HepG2 (cell line): ENCODE measurements around the gene WDR6. TPM values are rescaled to one million over a fixed set of nuclear protein-coding genes. Genes with fewer than 3 reads are reported as not detected.

ENCODE experiments used
- CCAR2 ChIP-seq: fragments of 200-400 bp; formaldehyde crosslinking; optimal IDR thresholded peaks from 2 replicates; pipeline ENCODE3; 2018; ENCODE audit warnings: low read depth, mild to moderate bottlenecking, low read length, moderate library complexity
- CCDC6 ChIP-seq: sonication (generic); formaldehyde crosslinking; IDR thresholded peaks from 2 replicates; pipeline ENCODE4 v1.8.1; 2022; ENCODE audit warnings: mild to moderate bottlenecking, missing genetic modification reagents, moderate library complexity
- CENPX ChIP-seq: sonication (generic); formaldehyde crosslinking; IDR thresholded peaks from 2 replicates; pipeline ENCODE4 v1.9.0; 2021; ENCODE audit warnings: mild to moderate bottlenecking, missing genetic modification reagents, moderate library complexity
- HHEX ChIP-seq: IDR thresholded peaks from 2 replicates; pipeline ENCODE4 v1.6.1; 2016; ENCODE audit warnings: control low read depth
- KMT2A ChIP-seq: sonication (generic); formaldehyde crosslinking; IDR thresholded peaks from 2 replicates; pipeline ENCODE4 v1.4.0; 2020; ENCODE audit warnings: missing genetic modification reagents
- NCOA5 ChIP-seq: sonication (generic); formaldehyde crosslinking; IDR thresholded peaks from 2 replicates; pipeline ENCODE4 v1.4.0; 2020; ENCODE audit warnings: missing genetic modification reagents
- SNAI1 ChIP-seq: sonication (generic); formaldehyde crosslinking; IDR thresholded peaks from 2 replicates; pipeline ENCODE4 v1.5.0; 2020; ENCODE audit warnings: mild to moderate bottlenecking, missing genetic modification reagents, borderline replicate concordance
- SP4 ChIP-seq: sonication (generic); formaldehyde crosslinking; IDR thresholded peaks from 2 replicates; pipeline ENCODE4 v1.8.1; 2023; ENCODE audit warnings: mild to moderate bottlenecking, missing genetic modification reagents
- SRY ChIP-seq: sonication (generic); formaldehyde crosslinking; IDR thresholded peaks from 2 replicates; pipeline ENCODE4 v1.8.0; 2022; ENCODE audit warnings: mild to moderate bottlenecking, missing genetic modification reagents
- ZNF431 ChIP-seq: sonication (generic); formaldehyde crosslinking; IDR thresholded peaks from 2 replicates; pipeline ENCODE4 v1.9.0; 2022; ENCODE audit warnings: missing genetic modification reagents, low read depth, mild to moderate bottlenecking, borderline replicate concordance
- ZNF563 ChIP-seq: sonication (generic); formaldehyde crosslinking; IDR thresholded peaks from 2 replicates; pipeline ENCODE4 v1.8.0; 2022; ENCODE audit warnings: mild to moderate bottlenecking, moderate library complexity, missing genetic modification reagents
- ZNF775 ChIP-seq: sonication (generic); formaldehyde crosslinking; IDR thresholded peaks from 2 replicates; pipeline ENCODE4 v1.4.0; 2020; ENCODE audit warnings: missing genetic modification reagents, mild to moderate bottlenecking, moderate library complexity, borderline replicate concordance
- ZNF850 ChIP-seq: sonication (generic); formaldehyde crosslinking; conservative IDR thresholded peaks from 2 replicates; pipeline ENCODE4 v1.9.0; 2021; ENCODE audit warnings: mild to moderate bottlenecking, missing genetic modification reagents
- polyA plus RNA-seq, 8 experiments: library from polyadenylated mRNA; depleted of rRNA in 3 of 8; stranded (reverse) in 7 of 8; unstranded in 1 of 8; fragments of >200 nt; fragmentation: Illumina TruSeq in 4 of 8; extraction: Trizol in 4 of 8; gene quantifications; 2 replicates each; pipeline versions ENCODE4 v1.2.1 to v1.2.3, GENCODE V29; 2011 to 2016; ENCODE audit warnings: low read depth in 4 of 8, missing spikeins in 1 of 8, mixed read lengths in 1 of 8; ENCODE audit not compliant: insufficient read depth in 1 of 8
- total RNA-seq, 5 experiments: library from RNA; depleted of rRNA; stranded (reverse); fragments of >200 nt; fragmentation: Illumina TruSeq; extraction: Trizol; gene quantifications; 2 replicates each; pipeline ENCODE4 v1.2.3, GENCODE V29; 2016; ENCODE audit warnings: low read depth in 1 of 5
- TF ChIP-seq, protein P1 (sequence below): sonication (generic); formaldehyde crosslinking; IDR thresholded peaks from 2 replicates; pipeline ENCODE4 v1.4.0; 2020; ENCODE audit warnings: mild to moderate bottlenecking, missing genetic modification reagents
- TF ChIP-seq, protein P2 (sequence below): sonication (generic); formaldehyde crosslinking; IDR thresholded peaks from 2 replicates; pipeline ENCODE4 v1.4.0; 2020; ENCODE audit warnings: missing genetic modification reagents
- TF ChIP-seq, protein P3 (sequence below): IDR thresholded peaks from 2 replicates; pipeline ENCODE4 v1.6.1; 2012; ENCODE audit warnings: low read length, improper control_type of control experiment
- TF ChIP-seq, protein P4 (sequence below): sonication (generic); formaldehyde crosslinking; conservative IDR thresholded peaks from 2 replicates; pipeline ENCODE4 v1.4.0; 2020; ENCODE audit warnings: mild to moderate bottlenecking, missing genetic modification reagents, moderate library complexity
- TF ChIP-seq, protein P5 (sequence below): sonication (generic); formaldehyde crosslinking; IDR thresholded peaks from 2 replicates; pipeline ENCODE4 v1.4.0; 2020; ENCODE audit warnings: mild to moderate bottlenecking, missing genetic modification reagents

Gene WDR6
- total and polyA plus RNA-seq, 2 of the 13 experiments (the other 11 are each of a cell fraction or from before 2014, with no cell fraction given), result 73.4 to 139 TPM

DNA sequence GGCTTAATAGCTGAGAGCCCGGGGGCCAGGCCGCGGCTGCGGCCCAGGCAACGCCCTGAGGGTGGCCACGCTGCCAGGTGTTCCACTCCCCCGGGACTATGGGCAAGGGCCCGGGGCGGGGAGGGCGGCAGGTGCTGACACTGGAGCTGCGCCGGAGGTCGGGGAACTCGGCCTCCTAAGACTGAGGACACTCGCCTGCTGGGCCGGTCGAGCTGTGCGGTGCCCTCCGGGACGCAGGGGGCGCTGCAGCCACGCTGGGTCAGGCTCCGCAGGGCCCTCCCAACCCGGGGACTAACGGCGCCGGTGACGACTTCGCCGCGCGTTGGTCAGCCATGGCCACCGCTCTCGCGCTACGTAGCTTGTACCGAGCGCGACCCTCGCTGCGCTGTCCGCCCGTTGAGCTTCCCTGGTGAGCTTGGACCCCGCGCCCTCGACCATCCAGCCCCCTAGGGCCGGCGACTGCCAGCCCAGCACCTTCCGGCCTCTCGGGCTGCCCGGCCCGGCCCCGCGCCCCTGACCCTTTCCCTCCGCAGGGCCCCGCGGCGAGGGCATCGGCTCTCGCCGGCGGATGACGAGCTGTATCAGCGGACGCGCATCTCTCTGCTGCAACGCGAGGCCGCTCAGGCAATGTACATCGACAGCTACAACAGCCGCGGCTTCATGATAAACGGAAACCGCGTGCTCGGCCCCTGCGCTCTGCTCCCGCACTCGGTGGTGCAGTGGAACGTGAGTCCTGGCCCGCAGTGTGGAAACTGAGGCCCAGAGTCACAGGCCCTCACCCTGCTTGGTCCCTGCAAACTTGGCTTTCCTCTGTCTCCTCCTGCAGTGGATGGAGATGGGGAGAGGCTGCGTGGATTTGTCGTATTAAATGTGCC, 14.9 kb downstream of the WDR6 start, which contains the start of gene NDUFAF3 (continued):
- TF ChIP-seq ZNF775 (CRISPR knock-in tag) (no peak), ZNF563 (CRISPR knock-in tag) (peak; percentile 82), CCAR2 (no peak), CENPX (CRISPR knock-in tag) (no peak), CCDC6 (CRISPR knock-in tag) (0 out of 2 replicates have a peak, but pooled peaks have one; percentile 10), HHEX (CRISPR knock-in tag) (no peak), NCOA5 (CRISPR knock-in tag) (0 out of 2 replicates have a peak, but pooled peaks have one; percentile 46), ZNF431 (CRISPR knock-in tag) (peak; percentile 53; the same call in 1 of the 2 replicates), SP4 (CRISPR knock-in tag) (no peak), SRY (CRISPR knock-in tag) (peak; percentile 82), KMT2A (CRISPR knock-in tag) (peak; percentile 94), SNAI1 (no peak), ZNF850 (CRISPR knock-in tag) (no peak; the same call in 1 of the 2 replicates)
- TF ChIP-seq, protein P1, sequence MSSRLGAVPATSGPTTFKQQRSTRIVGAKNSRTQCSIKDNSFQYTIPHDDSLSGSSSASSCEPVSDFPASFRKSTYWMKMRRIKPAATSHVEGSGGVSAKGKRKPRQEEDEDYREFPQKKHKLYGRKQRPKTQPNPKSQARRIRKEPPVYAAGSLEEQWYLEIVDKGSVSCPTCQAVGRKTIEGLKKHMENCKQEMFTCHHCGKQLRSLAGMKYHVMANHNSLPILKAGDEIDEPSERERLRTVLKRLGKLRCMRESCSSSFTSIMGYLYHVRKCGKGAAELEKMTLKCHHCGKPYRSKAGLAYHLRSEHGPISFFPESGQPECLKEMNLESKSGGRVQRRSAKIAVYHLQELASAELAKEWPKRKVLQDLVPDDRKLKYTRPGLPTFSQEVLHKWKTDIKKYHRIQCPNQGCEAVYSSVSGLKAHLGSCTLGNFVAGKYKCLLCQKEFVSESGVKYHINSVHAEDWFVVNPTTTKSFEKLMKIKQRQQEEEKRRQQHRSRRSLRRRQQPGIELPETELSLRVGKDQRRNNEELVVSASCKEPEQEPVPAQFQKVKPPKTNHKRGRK (CRISPR knock-in tag), result no peak
- TF ChIP-seq, protein P2, sequence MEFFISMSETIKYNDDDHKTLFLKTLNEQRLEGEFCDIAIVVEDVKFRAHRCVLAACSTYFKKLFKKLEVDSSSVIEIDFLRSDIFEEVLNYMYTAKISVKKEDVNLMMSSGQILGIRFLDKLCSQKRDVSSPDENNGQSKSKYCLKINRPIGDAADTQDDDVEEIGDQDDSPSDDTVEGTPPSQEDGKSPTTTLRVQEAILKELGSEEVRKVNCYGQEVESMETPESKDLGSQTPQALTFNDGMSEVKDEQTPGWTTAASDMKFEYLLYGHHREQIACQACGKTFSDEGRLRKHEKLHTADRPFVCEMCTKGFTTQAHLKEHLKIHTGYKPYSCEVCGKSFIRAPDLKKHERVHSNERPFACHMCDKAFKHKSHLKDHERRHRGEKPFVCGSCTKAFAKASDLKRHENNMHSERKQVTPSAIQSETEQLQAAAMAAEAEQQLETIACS (CRISPR knock-in tag), result peak; percentile 63
- TF ChIP-seq, protein P3, sequence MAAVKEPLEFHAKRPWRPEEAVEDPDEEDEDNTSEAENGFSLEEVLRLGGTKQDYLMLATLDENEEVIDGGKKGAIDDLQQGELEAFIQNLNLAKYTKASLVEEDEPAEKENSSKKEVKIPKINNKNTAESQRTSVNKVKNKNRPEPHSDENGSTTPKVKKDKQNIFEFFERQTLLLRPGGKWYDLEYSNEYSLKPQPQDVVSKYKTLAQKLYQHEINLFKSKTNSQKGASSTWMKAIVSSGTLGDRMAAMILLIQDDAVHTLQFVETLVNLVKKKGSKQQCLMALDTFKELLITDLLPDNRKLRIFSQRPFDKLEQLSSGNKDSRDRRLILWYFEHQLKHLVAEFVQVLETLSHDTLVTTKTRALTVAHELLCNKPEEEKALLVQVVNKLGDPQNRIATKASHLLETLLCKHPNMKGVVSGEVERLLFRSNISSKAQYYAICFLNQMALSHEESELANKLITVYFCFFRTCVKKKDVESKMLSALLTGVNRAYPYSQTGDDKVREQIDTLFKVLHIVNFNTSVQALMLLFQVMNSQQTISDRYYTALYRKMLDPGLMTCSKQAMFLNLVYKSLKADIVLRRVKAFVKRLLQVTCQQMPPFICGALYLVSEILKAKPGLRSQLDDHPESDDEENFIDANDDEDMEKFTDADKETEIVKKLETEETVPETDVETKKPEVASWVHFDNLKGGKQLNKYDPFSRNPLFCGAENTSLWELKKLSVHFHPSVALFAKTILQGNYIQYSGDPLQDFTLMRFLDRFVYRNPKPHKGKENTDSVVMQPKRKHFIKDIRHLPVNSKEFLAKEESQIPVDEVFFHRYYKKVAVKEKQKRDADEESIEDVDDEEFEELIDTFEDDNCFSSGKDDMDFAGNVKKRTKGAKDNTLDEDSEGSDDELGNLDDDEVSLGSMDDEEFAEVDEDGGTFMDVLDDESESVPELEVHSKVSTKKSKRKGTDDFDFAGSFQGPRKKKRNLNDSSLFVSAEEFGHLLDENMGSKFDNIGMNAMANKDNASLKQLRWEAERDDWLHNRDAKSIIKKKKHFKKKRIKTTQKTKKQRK, result no peak
- TF ChIP-seq, protein P4, sequence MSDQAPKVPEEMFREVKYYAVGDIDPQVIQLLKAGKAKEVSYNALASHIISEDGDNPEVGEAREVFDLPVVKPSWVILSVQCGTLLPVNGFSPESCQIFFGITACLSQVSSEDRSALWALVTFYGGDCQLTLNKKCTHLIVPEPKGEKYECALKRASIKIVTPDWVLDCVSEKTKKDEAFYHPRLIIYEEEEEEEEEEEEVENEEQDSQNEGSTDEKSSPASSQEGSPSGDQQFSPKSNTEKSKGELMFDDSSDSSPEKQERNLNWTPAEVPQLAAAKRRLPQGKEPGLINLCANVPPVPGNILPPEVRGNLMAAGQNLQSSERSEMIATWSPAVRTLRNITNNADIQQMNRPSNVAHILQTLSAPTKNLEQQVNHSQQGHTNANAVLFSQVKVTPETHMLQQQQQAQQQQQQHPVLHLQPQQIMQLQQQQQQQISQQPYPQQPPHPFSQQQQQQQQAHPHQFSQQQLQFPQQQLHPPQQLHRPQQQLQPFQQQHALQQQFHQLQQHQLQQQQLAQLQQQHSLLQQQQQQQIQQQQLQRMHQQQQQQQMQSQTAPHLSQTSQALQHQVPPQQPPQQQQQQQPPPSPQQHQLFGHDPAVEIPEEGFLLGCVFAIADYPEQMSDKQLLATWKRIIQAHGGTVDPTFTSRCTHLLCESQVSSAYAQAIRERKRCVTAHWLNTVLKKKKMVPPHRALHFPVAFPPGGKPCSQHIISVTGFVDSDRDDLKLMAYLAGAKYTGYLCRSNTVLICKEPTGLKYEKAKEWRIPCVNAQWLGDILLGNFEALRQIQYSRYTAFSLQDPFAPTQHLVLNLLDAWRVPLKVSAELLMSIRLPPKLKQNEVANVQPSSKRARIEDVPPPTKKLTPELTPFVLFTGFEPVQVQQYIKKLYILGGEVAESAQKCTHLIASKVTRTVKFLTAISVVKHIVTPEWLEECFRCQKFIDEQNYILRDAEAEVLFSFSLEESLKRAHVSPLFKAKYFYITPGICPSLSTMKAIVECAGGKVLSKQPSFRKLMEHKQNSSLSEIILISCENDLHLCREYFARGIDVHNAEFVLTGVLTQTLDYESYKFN (CRISPR knock-in tag), result no peak; the same call in 1 of the 2 replicates
- TF ChIP-seq, protein P5, sequence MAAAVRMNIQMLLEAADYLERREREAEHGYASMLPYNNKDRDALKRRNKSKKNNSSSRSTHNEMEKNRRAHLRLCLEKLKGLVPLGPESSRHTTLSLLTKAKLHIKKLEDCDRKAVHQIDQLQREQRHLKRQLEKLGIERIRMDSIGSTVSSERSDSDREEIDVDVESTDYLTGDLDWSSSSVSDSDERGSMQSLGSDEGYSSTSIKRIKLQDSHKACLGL (CRISPR knock-in tag), result 0 out of 2 replicates have a peak, but pooled peaks have one; percentile 45
